Measurements from ENCODE around the gene ADAP1.

Gene ADAP1

DNA sequence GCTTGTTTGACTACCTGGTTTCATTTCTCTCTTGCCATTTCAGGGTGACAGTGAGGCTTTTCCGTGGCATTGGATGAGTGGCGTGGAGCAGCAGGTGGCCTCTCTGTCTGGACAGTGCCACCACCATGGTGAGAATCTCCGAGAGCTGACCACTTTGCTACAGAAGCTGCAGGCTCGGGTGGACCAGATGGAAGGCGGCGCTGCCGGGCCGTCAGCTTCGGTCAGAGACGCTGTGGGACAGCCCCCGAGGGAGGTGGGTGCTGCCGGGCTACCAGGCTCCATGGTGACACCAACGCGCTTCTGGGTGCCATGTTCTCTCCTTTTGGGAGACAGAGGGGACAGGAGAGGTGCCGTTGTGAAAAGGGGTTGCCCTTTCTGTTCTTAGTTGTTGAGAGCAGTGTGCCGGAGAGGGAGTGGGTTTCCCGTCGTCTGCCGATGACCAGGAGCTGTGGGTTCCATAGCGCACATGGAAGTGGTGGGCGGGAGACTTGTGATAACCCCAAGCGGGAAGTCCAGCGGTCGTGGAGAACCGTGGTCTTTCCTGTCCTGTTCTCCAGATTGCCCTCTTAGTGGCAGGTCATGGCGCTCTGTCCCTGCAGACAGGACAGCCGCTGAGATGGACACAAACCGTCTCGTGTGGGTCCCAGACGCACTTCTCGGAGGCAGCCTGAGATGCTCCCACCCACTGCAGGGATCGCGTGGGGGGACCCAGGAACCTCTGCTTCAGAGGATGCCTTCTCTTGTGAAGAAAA is 100.9 kb downstream of the ADAP1 start:
- no peak for DNase-seq

DNA sequence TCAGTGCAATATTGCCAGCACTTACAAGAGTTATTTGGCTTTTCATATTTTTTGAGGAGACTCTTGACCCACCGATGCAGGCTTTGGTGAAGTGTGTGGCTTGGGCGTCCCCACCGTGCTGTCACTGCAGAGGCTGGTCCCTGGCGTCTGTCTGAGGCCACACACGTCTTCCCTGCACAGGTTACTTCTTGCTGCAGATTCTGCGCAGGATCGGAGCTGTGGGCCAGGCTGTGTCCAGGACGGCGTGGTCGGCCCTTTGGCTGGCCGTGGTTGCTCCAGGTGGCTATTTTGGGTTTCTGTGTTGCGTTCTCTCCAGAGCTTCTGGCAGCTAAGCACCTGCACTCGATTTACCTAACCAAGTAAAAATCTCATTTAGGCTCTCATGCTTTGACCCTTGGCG is 103.3 kb downstream of the ADAP1 start:
- no peak for DNase-seq

DNA sequence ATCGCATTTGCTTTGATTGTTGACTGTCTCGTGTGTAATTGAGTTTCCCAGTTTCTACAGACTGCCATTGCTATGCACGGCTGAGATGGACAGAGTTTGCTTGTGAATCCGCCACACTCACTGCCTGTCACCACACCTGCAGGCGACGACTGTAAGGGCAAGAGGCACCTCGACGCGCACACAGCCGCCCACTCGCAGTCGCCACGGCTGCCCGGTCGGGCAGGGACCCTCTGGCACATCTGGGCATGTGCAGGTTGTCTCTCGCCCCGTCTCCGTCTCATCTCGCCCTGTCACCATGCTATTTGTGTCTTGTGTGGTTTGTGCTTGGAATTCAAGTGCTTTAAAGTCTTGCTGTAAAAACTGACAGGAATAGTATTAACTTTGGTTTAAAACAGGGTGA is 104.7 kb downstream of the ADAP1 start:
- no peak for DNase-seq

DNA sequence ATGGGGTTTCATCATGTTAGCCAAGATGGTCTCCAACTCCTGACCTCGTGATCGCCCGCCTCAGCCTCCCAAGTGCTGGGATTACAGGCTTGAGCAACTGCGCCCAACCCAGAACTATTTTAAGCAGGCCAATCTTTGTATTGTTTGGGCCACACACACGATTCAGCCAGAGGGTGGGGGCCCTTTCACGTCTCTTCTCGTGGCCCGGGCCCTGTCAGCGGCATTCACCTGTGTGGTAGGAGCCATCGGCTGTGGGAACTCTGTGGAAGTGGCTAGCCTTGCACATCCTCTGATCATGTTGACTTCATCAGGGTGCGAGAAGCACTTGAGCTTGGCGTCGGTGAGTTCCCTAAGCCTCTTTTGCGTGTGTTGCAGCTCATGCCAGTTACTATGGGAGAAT is 105.3 kb downstream of the ADAP1 start:
- DNase-seq: no peak

Data from NCI-H2171 (cell line).